GM12892 (cell line): ENCODE data around the gene PLXNB1.

Experiments
- POLR2A ChIP-seq: IDR thresholded peaks from 2 replicates; pipeline ENCODE4 v1.6.1; 2011; ENCODE audit warnings: low read depth, low read length, control low read depth
- POLR2AphosphoS5 ChIP-seq: IDR thresholded peaks from 2 replicates; pipeline ENCODE4 v1.6.1; 2011; ENCODE audit warnings: low read depth, low read length, control low read depth

- TF ChIP-seq POLR2AphosphoS5 (no peak), POLR2A (no peak)
Observed at GRCh38 chr3:48472673-48472922, 42.7 kb upstream of the PLXNB1 start.
